GM10248 (cell line): ENCODE measurements around the gene BRINP3.

Experiments used
- CTCF ChIA-PET: fragments of 300-600 bp; sonication (Branson Sonifier 250); formaldehyde crosslinking; extraction: SDS; loops from one replicate; lab custom pipeline; 2021; ENCODE audit warnings: antibody characterized with exemption; lab: Yijun Ruan, JAX
- POLR2A ChIA-PET: fragments of 350-650 bp; sonication (Branson Sonifier 250); formaldehyde crosslinking; extraction: SDS; loops from one replicate; lab custom pipeline; 2020; ENCODE audit warnings: antibody characterized with exemption; lab: Yijun Ruan, JAX
- DNase-seq: peaks from one replicate; pipeline ENCODE4 v3.0.0; 2012; ENCODE audit errors: extremely low spot score
- CTCF ChIP-seq: IDR thresholded peaks from 2 replicates; pipeline ENCODE4 v1.5.1; 2012; ENCODE audit warnings: mild to moderate bottlenecking, low read depth; ENCODE audit errors: extremely low read depth, missing control alignments, control extremely low read depth

BRINP3 gene

GRCh38 chr1:190172651-190173430, 304.8 kb downstream of the BRINP3 start:
- no peak for TF ChIP-seq CTCF
- POLR2A ChIA-PET, result no interaction called here
- no peak for DNase-seq
- CTCF ChIA-PET, result no interaction called here

DNA sequence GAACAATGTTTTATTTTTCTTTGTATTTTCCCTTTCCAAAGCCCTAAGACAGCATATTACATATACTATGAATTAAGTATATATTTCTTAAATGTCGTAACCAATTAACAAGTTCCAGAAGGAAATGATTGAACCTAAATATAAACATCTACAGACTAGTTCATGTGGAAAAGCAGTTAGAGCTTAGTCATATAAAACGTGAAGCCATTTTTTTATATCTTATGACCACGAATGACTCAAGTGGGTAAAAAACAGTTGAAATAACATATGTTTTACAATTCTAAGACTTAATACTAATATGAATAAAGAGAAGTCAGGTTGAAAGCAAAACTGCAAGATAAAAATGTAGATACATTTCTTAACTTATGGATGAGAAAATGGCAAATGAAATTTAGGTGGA, 307.3 kb downstream of the BRINP3 start:
- ChIA-PET CTCF (no interaction called here), POLR2A (no interaction called here)
- no peak for TF ChIP-seq CTCF
- DNase-seq, result no peak

- TF ChIP-seq CTCF, result no peak
- DNase-seq, result no peak
- ChIA-PET POLR2A (no interaction called here), CTCF (no interaction called here)
Observed at GRCh38 chr1:190169311-190170067, 308.2 kb downstream of the BRINP3 start.

DNA sequence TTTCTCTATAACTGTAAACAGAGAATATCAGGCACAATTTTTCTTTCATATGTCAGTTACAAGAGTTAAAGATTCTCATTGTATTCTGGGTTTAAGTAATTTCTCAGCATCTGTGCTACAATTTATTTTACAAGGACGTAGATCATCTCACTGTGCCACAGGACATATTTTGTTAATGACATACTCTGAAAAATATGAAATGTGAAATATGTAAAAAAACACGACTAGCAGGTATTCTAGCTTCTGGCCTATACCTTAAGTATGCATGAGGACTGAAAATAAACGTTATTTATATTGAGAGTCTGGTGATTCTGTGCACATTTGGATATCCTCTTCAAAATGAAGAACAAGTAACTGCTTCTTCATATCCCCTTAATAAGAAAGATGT, 308.8 kb downstream of the BRINP3 start:
- ChIA-PET POLR2A (no interaction called here), CTCF (interaction anchor here (1.2 kb wide), 1 partner anchor 8 kb away, joined by 3 read pairs; no protein-coding TSS in a partner anchor)
- DNase-seq, result no peak
- no peak for TF ChIP-seq CTCF

DNA sequence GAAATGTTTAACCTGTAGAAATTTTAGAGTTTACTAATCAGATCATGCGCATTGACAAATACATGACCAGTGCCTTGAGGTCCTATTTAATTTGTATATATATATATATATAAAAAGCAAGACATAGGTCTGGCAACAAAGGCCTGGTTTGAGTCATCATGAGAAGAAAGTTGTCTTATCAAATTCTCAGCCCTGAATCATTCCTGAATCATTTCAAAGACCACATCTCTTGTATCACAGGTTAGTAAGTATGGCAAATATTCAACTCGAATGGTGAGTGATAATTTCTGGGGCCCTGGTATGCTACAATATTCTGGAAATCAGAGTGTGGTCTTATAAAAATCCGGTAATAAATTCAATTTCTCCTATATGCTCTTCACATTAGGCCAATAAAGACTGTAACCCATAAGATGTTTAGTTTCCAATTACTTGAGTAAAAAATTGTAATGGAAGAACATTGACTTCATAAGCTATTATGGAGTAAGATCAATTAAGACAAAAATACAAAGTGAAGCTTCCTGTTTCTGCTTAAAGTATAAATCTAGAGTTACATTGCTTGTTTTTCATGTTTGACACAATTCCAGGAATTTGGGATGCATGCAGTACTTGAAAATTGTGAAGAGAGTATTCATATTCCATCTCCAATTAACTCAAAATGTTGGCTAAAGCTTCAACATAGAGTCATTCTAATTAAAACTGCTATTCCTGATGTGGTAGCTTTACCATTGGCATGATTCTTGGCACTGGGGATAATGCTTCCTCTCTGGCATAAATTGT, 309.4 kb downstream of the BRINP3 start:
- DNase-seq, result no peak
- POLR2A ChIA-PET, result no interaction called here
- CTCF ChIA-PET, result interaction anchor here (1.2 kb wide), 1 partner anchor 9 kb away, joined by 3 read pairs; no protein-coding TSS in a partner anchor
- no peak for TF ChIP-seq CTCF

- ChIA-PET CTCF (no interaction called here), POLR2A (no interaction called here)
- TF ChIP-seq CTCF, result no peak
- no peak for DNase-seq
Observed at GRCh38 chr1:190159146-190159545, 318.5 kb downstream of the BRINP3 start.
